ENCODE results near the gene MYH9. TPM values are rescaled to one million over a fixed set of nuclear protein-coding genes. Genes with fewer than 3 reads are reported as not detected.
A peak's percentile ranks its signal among the peaks of the same experiment; 100 is the strongest.

Gene MYH9
- total RNA-seq, 1 donor from 2014 or later = 378 TPM

GRCh38 chr22:36316419-36316818 lies 71.3 kb downstream of the MYH9 start:
- no peak for FAIRE-seq

GRCh38 chr22:36315325-36315724 lies 72.4 kb downstream of the MYH9 start:
- FAIRE-seq = no peak
- TF ChIP-seq, protein P1, sequence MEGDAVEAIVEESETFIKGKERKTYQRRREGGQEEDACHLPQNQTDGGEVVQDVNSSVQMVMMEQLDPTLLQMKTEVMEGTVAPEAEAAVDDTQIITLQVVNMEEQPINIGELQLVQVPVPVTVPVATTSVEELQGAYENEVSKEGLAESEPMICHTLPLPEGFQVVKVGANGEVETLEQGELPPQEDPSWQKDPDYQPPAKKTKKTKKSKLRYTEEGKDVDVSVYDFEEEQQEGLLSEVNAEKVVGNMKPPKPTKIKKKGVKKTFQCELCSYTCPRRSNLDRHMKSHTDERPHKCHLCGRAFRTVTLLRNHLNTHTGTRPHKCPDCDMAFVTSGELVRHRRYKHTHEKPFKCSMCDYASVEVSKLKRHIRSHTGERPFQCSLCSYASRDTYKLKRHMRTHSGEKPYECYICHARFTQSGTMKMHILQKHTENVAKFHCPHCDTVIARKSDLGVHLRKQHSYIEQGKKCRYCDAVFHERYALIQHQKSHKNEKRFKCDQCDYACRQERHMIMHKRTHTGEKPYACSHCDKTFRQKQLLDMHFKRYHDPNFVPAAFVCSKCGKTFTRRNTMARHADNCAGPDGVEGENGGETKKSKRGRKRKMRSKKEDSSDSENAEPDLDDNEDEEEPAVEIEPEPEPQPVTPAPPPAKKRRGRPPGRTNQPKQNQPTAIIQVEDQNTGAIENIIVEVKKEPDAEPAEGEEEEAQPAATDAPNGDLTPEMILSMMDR (IDR thresholded peaks at IDR 0.05; ENCODE audit: insufficient read depth, low read length, severe bottlenecking) = no peak

More at GRCh38 chr22:36316419-36316818, 71.3 kb downstream of the MYH9 start:
- no peak for DNase-seq (ENCODE audit: low read depth)
- TF ChIP-seq, protein P1 (IDR thresholded peaks at IDR 0.05; ENCODE audit: insufficient read depth, low read length, severe bottlenecking) = no peak
- H3K27me3 ChIP-seq (ENCODE audit: control insufficient read depth, insufficient read depth, low read length) = no peaks in the 10 kb centered on the region
- peaks cover 63% of the 10 kb centered on the region for H3K36me3 ChIP-seq (ENCODE audit: control insufficient read depth, insufficient read depth, low read length)
- no peak overlapping the region for H3K4me3 ChIP-seq (ENCODE audit: low read depth, low read length)

GRCh38 chr22:36311386-36312085 lies 76.2 kb downstream of the MYH9 start:
- H3K27me3 ChIP-seq (ENCODE audit: control insufficient read depth, insufficient read depth, low read length) = no peaks in the 10 kb centered on the region
- no peak overlapping the region for H3K4me3 ChIP-seq (ENCODE audit: low read depth, low read length)
- FAIRE-seq (peak; percentile 23), DNase-seq (ENCODE audit: low read depth) (no peak)
- TF ChIP-seq, protein P1 (IDR thresholded peaks at IDR 0.05; ENCODE audit: insufficient read depth, low read length, severe bottlenecking) = no peak
- H3K36me3 ChIP-seq (ENCODE audit: control insufficient read depth, insufficient read depth, low read length) = peaks cover 66% of the 10 kb centered on the region

More at GRCh38 chr22:36315325-36315724, 72.4 kb downstream of the MYH9 start:
- Histone ChIP-seq H3K4me3 (ENCODE audit: low read depth, low read length) (no peak overlapping the region), H3K36me3 (ENCODE audit: control insufficient read depth, insufficient read depth, low read length) (peaks cover 65% of the 10 kb centered on the region), H3K27me3 (ENCODE audit: control insufficient read depth, insufficient read depth, low read length) (no peaks in the 10 kb centered on the region)
- no peak for DNase-seq (ENCODE audit: low read depth)

- no peak for DNase-seq (ENCODE audit: low read depth)
- TF ChIP-seq, protein P1 (IDR thresholded peaks at IDR 0.05; ENCODE audit: insufficient read depth, low read length, severe bottlenecking) = no peak
- Histone ChIP-seq H3K4me3 (ENCODE audit: low read depth, low read length) (no peak overlapping the region), H3K36me3 (ENCODE audit: control insufficient read depth, insufficient read depth, low read length) (peaks cover 77% of the 10 kb centered on the region), H3K27me3 (ENCODE audit: control insufficient read depth, insufficient read depth, low read length) (no peaks in the 10 kb centered on the region)
- no peak for FAIRE-seq
Measured at GRCh38 chr22:36308880-36309279, 78.9 kb downstream of the MYH9 start.

GRCh38 chr22:36306227-36306626 lies 81.5 kb downstream of the MYH9 start:
- Histone ChIP-seq H3K27me3 (ENCODE audit: control insufficient read depth, insufficient read depth, low read length) (no peaks in the 10 kb centered on the region), H3K36me3 (ENCODE audit: control insufficient read depth, insufficient read depth, low read length) (peaks cover 80% of the 10 kb centered on the region), H3K4me3 (ENCODE audit: low read depth, low read length) (no peak overlapping the region)
- TF ChIP-seq, protein P1 (IDR thresholded peaks at IDR 0.05; ENCODE audit: insufficient read depth, low read length, severe bottlenecking) = no peak
- FAIRE-seq (no peak), DNase-seq (ENCODE audit: low read depth) (no peak)

- H3K36me3 ChIP-seq (ENCODE audit: control insufficient read depth, insufficient read depth, low read length) = peaks cover 80% of the 10 kb centered on the region
- no peak for FAIRE-seq
Measured at GRCh38 chr22:36305813-36306212, 82.0 kb downstream of the MYH9 start.

More at GRCh38 chr22:36305813-36306212, 82.0 kb downstream of the MYH9 start:
- no peak overlapping the region for H3K4me3 ChIP-seq (ENCODE audit: low read depth, low read length)
- TF ChIP-seq, protein P1 (IDR thresholded peaks at IDR 0.05; ENCODE audit: insufficient read depth, low read length, severe bottlenecking) = no peak
- DNase-seq (ENCODE audit: low read depth) = no peak
- no peaks in the 10 kb centered on the region for H3K27me3 ChIP-seq (ENCODE audit: control insufficient read depth, insufficient read depth, low read length)

Measured in bronchial epithelial cell (primary cell).